ENCODE measurements around the gene MT1A. TPM values are rescaled to one million over a fixed set of nuclear protein-coding genes. Genes with fewer than 3 reads are reported as not detected.

MT1A gene
- total and polyA plus RNA-seq, 2 donors (not counting 3 experiments of a cell fraction or from before 2014, with no cell fraction given), result 6.5 to 8.4 TPM

GRCh38 chr16:56653218-56653617 lies 14.8 kb downstream of the MT1A start:
- Histone ChIP-seq H3K4me3 (replicated peaks in 1 of 3; ENCODE audit: insufficient read depth in 1 of 3, low read depth in 1 of 3, low read length in 3 of 3) (no peak overlapping the region), H3K9ac (replicated peaks; ENCODE audit: extremely low read depth, insufficient read depth, low read length) (no peak overlapping the region), H3K27ac (ENCODE audit: insufficient read depth, low read depth, low read length) (no peak overlapping the region), H3K4me1 (ENCODE audit: control insufficient read depth, extremely low read depth, insufficient read depth, low read length) (peaks cover 4% of the 10 kb centered on the region), H3K4me2 (ENCODE audit: insufficient read depth, low read length) (no peak overlapping the region), H2AFZ (ENCODE audit: low read depth, low read length) (no peak overlapping the region), H3K9me3 (replicated peaks; ENCODE audit: control insufficient read depth, insufficient read depth, low read length) (no peaks in the 10 kb centered on the region), H3K79me2 (ENCODE audit: control insufficient read depth, insufficient read depth, low read length) (no peaks in the 10 kb centered on the region), H4K20me1 (replicated peaks; ENCODE audit: control insufficient read depth, extremely low read depth, insufficient read depth, low read length) (no peaks in the 10 kb centered on the region), H3K36me3 (ENCODE audit: control insufficient read depth in 2 of 2, extremely low read depth in 1 of 2, insufficient read depth in 2 of 2, low read length in 2 of 2) (no peaks in the 10 kb centered on the region), H3K27me3 (ENCODE audit: control insufficient read depth in 2 of 2, insufficient read depth in 2 of 2, low read length in 2 of 2) (peaks cover 16 to 20% of the 10 kb centered on the region in 2 experiments), H3K9me1 (replicated peaks; ENCODE audit: control insufficient read depth, extremely low read depth, insufficient read depth, low read length) (no peaks in the 10 kb centered on the region)
- no TSS peak for BruUV-seq (replicated peaks)
- FAIRE-seq (no peak), DNase-seq (ENCODE audit: low read depth, low spot score) (no peak)
- TF ChIP-seq CTCF (IDR thresholded peaks at IDR 0.05; ENCODE audit: extremely low read depth in 1 of 2, insufficient read depth in 1 of 2, low read depth in 1 of 2, low read length in 2 of 2), result no peak
- no peak for TF ChIP-seq FOS (IDR thresholded peaks at IDR 0.05; ENCODE audit: borderline replicate concordance, insufficient read depth, low read length)
- no peak for TF ChIP-seq GATA2 (IDR thresholded peaks at IDR 0.05; ENCODE audit: insufficient read depth, insufficient read length, low read depth, low read length)
- no peak for TF ChIP-seq POLR2AphosphoS5 (IDR thresholded peaks at IDR 0.05; ENCODE audit: insufficient read depth, low read depth, low read length)
- TF ChIP-seq JUN (IDR thresholded peaks at IDR 0.05; ENCODE audit: borderline replicate concordance, insufficient read depth, insufficient read length, low read depth), result no peak
- TF ChIP-seq POLR2A (IDR thresholded peaks at IDR 0.05; ENCODE audit: low read depth, low read length), result no peak
- no peak for TF ChIP-seq EZH2 (IDR thresholded peaks at IDR 0.05; ENCODE audit: borderline replicate concordance, low read depth, low read length, severe bottlenecking)
- no peak for TF ChIP-seq MYC (IDR thresholded peaks at IDR 0.05; ENCODE audit: low read depth, low read length)
- no peak for TF ChIP-seq MAX (IDR thresholded peaks at IDR 0.05; ENCODE audit: insufficient read depth, insufficient read length)
- dilution Hi-C loops (cut with MboI; ENCODE audit: extremely low pct_ligation_motif_present, low sequenced_read_pairs), result no loop called here
- POLR2A ChIA-PET, result no interaction called here
- CTCF ChIA-PET, result no interaction called here
- intact Hi-C loops (cut with micrococcal nuclease), result no loop called here
